ENCODE results near the gene TRIM17. TPM values are rescaled to one million over a fixed set of nuclear protein-coding genes. Genes with fewer than 3 reads are reported as not detected.

TRIM17 gene
- total and polyA plus RNA-seq, 2 experiments from 2014 or later: 0.86 to 1.1 TPM

DNA sequence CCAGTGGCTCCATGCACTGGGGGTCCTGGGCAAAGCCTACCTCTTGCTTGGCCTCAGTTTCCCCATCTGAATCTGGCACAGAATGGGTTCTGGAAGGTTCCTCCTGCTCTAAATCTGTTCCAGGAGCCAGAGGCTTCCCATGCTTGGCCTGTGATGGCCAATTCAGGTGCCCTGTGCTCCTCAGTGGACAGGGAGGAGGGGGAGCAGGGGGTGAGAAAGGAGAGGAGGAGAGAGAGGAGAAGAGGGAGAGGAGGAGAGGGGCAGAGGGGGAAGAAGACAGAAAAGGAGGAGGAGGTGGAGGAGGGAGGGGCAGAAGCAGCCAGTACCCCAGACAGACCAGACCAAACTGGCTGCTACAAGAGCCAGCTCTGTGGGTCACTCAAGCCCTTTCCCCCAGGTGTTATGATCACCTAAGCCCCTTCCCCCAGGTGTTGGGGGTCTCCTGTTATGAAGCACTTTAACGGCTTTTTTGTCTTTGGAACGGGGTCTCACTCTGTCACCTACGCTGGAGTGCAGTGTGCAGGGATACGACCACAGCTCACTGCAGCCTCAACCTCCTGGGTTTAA is 53.7 kb downstream of the TRIM17 start (continued):
- TF ChIP-seq, protein P1, sequence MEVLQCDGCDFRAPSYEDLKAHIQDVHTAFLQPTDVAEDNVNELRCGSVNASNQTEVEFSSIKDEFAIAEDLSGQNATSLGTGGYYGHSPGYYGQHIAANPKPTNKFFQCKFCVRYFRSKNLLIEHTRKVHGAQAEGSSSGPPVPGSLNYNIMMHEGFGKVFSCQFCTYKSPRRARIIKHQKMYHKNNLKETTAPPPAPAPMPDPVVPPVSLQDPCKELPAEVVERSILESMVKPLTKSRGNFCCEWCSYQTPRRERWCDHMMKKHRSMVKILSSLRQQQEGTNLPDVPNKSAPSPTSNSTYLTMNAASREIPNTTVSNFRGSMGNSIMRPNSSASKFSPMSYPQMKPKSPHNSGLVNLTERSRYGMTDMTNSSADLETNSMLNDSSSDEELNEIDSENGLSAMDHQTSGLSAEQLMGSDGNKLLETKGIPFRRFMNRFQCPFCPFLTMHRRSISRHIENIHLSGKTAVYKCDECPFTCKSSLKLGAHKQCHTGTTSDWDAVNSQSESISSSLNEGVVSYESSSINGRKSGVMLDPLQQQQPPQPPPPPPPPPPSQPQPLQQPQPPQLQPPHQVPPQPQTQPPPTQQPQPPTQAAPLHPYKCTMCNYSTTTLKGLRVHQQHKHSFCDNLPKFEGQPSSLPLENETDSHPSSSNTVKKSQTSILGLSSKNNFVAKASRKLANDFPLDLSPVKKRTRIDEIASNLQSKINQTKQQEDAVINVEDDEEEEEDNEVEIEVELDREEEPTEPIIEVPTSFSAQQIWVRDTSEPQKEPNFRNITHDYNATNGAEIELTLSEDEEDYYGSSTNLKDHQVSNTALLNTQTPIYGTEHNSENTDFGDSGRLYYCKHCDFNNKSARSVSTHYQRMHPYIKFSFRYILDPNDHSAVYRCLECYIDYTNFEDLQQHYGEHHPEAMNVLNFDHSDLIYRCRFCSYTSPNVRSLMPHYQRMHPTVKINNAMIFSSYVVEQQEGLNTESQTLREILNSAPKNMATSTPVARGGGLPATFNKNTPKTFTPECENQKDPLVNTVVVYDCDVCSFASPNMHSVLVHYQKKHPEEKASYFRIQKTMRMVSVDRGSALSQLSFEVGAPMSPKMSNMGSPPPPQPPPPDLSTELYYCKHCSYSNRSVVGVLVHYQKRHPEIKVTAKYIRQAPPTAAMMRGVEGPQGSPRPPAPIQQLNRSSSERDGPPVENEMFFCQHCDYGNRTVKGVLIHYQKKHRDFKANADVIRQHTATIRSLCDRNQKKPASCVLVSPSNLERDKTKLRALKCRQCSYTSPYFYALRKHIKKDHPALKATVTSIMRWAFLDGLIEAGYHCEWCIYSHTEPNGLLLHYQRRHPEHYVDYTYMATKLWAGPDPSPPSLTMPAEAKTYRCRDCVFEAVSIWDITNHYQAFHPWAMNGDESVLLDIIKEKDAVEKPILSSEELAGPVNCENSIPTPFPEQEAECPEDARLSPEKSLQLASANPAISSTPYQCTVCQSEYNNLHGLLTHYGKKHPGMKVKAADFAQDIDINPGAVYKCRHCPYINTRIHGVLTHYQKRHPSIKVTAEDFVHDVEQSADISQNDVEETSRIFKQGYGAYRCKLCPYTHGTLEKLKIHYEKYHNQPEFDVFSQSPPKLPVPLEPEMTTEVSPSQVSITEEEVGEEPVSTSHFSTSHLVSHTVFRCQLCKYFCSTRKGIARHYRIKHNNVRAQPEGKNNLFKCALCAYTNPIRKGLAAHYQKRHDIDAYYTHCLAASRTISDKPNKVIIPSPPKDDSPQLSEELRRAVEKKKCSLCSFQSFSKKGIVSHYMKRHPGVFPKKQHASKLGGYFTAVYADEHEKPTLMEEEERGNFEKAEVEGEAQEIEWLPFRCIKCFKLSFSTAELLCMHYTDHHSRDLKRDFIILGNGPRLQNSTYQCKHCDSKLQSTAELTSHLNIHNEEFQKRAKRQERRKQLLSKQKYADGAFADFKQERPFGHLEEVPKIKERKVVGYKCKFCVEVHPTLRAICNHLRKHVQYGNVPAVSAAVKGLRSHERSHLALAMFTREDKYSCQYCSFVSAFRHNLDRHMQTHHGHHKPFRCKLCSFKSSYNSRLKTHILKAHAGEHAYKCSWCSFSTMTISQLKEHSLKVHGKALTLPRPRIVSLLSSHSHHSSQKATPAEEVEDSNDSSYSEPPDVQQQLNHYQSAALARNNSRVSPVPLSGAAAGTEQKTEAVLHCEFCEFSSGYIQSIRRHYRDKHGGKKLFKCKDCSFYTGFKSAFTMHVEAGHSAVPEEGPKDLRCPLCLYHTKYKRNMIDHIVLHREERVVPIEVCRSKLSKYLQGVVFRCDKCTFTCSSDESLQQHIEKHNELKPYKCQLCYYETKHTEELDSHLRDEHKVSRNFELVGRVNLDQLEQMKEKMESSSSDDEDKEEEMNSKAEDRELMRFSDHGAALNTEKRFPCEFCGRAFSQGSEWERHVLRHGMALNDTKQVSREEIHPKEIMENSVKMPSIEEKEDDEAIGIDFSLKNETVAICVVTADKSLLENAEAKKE (CRISPR knock-in tag; IDR thresholded peaks at IDR 0.05): no peak
- TF ChIP-seq, protein P2, sequence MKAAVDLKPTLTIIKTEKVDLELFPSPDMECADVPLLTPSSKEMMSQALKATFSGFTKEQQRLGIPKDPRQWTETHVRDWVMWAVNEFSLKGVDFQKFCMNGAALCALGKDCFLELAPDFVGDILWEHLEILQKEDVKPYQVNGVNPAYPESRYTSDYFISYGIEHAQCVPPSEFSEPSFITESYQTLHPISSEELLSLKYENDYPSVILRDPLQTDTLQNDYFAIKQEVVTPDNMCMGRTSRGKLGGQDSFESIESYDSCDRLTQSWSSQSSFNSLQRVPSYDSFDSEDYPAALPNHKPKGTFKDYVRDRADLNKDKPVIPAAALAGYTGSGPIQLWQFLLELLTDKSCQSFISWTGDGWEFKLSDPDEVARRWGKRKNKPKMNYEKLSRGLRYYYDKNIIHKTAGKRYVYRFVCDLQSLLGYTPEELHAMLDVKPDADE (IDR thresholded peaks at IDR 0.05): no peak
- TF ChIP-seq CREB1 (CRISPR knock-in tag; IDR thresholded peaks at IDR 0.05; ENCODE audit: low read depth): no peak

DNA sequence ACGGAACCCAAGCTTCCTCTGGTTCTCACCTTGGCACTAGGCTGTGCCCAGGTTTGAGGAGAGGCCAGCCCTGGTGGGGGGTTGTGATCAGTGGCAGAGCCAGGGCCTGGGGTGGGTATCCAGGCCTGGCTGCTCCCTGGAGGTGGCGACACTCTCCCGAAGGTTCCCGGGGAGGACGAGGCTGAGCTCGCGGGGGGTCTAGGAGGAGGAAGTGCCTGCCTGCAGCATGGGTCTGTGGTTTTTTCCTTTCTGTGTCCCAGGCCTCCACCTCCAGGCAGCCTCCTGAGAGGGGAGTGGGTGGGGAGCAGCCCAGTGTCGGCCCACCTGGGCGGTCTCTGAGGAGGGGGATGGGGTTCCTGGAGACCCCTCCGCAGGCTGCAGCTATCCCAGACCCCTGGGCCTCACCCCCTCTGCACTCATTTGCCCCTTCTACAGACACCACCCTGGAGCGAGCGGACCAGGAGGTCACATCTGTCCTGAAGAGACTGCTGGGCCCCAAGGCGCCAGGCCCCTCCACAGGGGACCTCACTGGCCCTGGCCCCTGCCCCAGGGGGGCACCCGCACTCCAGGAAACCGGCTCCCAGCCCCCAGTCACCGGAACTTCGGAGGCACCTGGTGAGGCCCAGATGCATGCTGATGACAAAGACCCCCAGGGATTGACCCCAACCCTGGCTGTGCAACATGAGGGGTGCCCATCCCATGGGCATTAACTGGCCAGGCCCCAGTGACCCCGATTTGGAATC is 54.3 kb downstream of the TRIM17 start:
- Mint-ChIP-seq H3K9me3 (no peaks in the 10 kb centered on the region), H3K4me1 (no peaks in the 10 kb centered on the region), H3K27me3 (ENCODE audit: insufficient read depth, low read depth, poor library complexity) (peaks cover 4% of the 10 kb centered on the region), H3K36me3 (ENCODE audit: low read depth) (no peaks in the 10 kb centered on the region), H3K27ac (no peak overlapping the region), H3K4me3 (no peak overlapping the region)
- Histone ChIP-seq H3K9me2 (ENCODE audit: insufficient read depth) (no peaks in the 10 kb centered on the region), H3K79me2 (replicated peaks; ENCODE audit: insufficient read depth) (no peaks in the 10 kb centered on the region), H4K20me1 (replicated peaks; ENCODE audit: insufficient read depth) (no peaks in the 10 kb centered on the region), H3K4me1 (ENCODE audit: insufficient read depth) (no peaks in the 10 kb centered on the region), H2AFZ (no peak overlapping the region), H3K27ac (ENCODE audit: low read depth) (no peak overlapping the region), H3K4me3 (no peak overlapping the region), H3K27me3 (ENCODE audit: insufficient read depth) (no peaks in the 10 kb centered on the region), H3F3A (replicated peaks; ENCODE audit: low read depth) (no peaks in the 10 kb centered on the region), H3K4me2 (no peak overlapping the region), H3K36me3 (ENCODE audit: insufficient read depth) (no peaks in the 10 kb centered on the region)
- TF ChIP-seq, protein P2 (IDR thresholded peaks at IDR 0.05): no peak
- TF ChIP-seq, protein P3, sequence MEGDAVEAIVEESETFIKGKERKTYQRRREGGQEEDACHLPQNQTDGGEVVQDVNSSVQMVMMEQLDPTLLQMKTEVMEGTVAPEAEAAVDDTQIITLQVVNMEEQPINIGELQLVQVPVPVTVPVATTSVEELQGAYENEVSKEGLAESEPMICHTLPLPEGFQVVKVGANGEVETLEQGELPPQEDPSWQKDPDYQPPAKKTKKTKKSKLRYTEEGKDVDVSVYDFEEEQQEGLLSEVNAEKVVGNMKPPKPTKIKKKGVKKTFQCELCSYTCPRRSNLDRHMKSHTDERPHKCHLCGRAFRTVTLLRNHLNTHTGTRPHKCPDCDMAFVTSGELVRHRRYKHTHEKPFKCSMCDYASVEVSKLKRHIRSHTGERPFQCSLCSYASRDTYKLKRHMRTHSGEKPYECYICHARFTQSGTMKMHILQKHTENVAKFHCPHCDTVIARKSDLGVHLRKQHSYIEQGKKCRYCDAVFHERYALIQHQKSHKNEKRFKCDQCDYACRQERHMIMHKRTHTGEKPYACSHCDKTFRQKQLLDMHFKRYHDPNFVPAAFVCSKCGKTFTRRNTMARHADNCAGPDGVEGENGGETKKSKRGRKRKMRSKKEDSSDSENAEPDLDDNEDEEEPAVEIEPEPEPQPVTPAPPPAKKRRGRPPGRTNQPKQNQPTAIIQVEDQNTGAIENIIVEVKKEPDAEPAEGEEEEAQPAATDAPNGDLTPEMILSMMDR (conservative IDR thresholded peaks at IDR 0.05; ENCODE audit: low read depth in 2 of 2): no peak
- TF ChIP-seq EZH2phosphoT487 (IDR thresholded peaks at IDR 0.05; ENCODE audit: unreplicated experiment): no peak
- ATAC-seq (no peak), DNase-seq (ENCODE audit: low spot score) (no peak)
